HepG2 (cell line): Measurements from ENCODE around the gene PEPD.

ENCODE experiments used
- ESRRA ChIP-seq: sonication (generic); formaldehyde crosslinking; IDR thresholded peaks from 2 replicates; pipeline ENCODE4 v1.5.1; 2020; ENCODE audit warnings: mild to moderate bottlenecking, low read depth, missing genetic modification reagents
- FOSL1 ChIP-seq: sonication (generic); formaldehyde crosslinking; IDR thresholded peaks from 2 replicates; pipeline ENCODE4 v1.9.0; 2021; ENCODE audit warnings: missing genetic modification reagents, borderline replicate concordance

DNA sequence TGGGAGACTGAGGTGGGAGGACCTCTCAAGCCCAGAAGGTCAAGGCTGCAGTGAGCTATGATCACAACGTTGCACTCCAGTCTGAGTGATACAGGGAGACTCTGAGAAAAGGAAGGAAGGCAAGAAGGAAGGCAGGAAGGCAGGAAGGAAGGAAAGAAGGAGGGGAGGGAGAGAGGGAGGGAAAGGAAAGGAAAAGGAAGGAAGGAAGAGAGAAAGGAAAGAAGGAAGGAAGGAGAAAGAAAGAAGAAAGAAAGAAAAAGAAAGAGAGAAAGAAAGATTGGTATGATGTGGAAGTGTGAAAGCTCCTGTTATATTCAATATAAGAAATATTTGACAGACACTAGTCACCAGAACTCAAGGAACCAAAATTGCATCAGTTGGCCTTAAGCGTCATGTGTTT lies 180.6 kb downstream of the PEPD start:
- TF ChIP-seq ESRRA (CRISPR knock-in tag) (no peak), FOSL1 (CRISPR knock-in tag) (no peak)
